Activated CD4-positive, alpha-beta T cell treated with anti-CD3 and anti-CD28 coated beads, Interleukin-2, amount 10 ng/mL, durations not matched to agents 24 days and 14 days (primary cell): ENCODE results near the gene SIM1. TPM values are rescaled to one million over a fixed set of nuclear protein-coding genes. Genes with fewer than 3 reads are reported as not detected.

Experiments
- DNase-seq: peaks from one replicate; pipeline ENCODE4 v3.0.0; 2022
- H3K27ac Mint-ChIP-seq: one replicate; pipeline ENCODE4 v1.8.0; 2022; ENCODE audit warnings: mild to moderate bottlenecking, mixed read lengths
- H3K27me3 Mint-ChIP-seq: one replicate; pipeline ENCODE4 v1.8.0; 2022; ENCODE audit warnings: mixed read lengths
- H3K36me3 Mint-ChIP-seq: one replicate; pipeline ENCODE4 v1.8.0; 2022; ENCODE audit warnings: low read depth, mild to moderate bottlenecking, mixed read lengths
- H3K4me1 Mint-ChIP-seq: one replicate; pipeline ENCODE4 v1.8.0; 2021; ENCODE audit warnings: mixed read lengths
- H3K4me3 Mint-ChIP-seq: one replicate; pipeline ENCODE4 v1.8.0; 2022; ENCODE audit warnings: mild to moderate bottlenecking, moderate library complexity, mixed read lengths
- H3K9me3 Mint-ChIP-seq: one replicate; pipeline ENCODE4 v1.8.0; 2021; ENCODE audit warnings: mixed read lengths
- intact Hi-C: fragments of 100-400 bp; cut with micrococcal nuclease; formaldehyde crosslinking; loops from one replicate; pipeline ENCODE4 v1.15.1; 2023
- total RNA-seq: library from RNA; stranded (reverse); gene quantifications from 2 replicates; pipeline ENCODE4 v1.2.3, GENCODE V29; 2022

SIM1 gene
- total RNA-seq, 1 donor from 2014 or later = not detected

DNA sequence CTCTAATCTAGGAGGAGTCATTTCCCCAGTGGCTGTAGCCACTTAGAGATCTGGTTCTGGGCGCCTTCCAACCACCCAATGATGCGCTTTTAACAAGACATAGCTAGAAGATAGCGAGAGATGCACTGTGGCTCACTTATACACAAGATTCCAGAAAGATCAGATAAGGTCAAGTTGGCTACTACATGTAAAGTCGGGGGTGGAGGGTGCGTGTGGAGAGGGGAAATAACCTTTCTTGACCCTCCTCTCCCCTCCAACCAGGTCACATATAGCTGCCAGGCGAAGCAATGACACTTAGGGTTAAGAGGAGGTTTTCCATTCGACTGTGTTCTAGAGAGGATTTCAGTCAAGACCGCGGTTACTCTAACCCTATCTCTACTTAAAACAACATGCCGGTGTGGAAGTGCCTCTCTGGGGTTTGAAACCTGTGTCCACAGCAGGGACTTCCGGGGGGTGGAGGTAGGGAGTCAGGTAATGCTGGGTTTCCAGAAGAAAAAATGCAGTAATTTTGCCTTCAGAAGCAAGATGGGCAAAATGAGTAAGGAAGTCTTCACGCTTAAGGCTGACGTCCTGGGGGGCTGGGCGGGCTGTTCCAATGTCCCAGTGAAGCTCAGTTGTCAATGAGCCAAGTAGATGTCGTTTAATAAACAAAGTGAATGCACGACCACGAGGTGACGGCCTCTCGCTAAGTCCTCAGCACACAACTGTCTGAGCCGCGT, 1.8 kb upstream of the SIM1 start:
- peaks cover 88% of the 10 kb centered on the region for H3K27me3 Mint-ChIP-seq
- peaks cover 17% of the 10 kb centered on the region for H3K4me1 Mint-ChIP-seq
- intact Hi-C loops = loop anchor here (2.0 kb wide), 2 partner anchors 20 to 864 kb away; no protein-coding TSS in a partner anchor
- peak overlapping the region; percentile 42 for H3K27ac Mint-ChIP-seq
- peaks cover 13% of the 10 kb centered on the region for H3K36me3 Mint-ChIP-seq
- H3K4me3 Mint-ChIP-seq = no peak overlapping the region
- DNase-seq = no peak
- H3K9me3 Mint-ChIP-seq = peaks cover 20% of the 10 kb centered on the region

DNA sequence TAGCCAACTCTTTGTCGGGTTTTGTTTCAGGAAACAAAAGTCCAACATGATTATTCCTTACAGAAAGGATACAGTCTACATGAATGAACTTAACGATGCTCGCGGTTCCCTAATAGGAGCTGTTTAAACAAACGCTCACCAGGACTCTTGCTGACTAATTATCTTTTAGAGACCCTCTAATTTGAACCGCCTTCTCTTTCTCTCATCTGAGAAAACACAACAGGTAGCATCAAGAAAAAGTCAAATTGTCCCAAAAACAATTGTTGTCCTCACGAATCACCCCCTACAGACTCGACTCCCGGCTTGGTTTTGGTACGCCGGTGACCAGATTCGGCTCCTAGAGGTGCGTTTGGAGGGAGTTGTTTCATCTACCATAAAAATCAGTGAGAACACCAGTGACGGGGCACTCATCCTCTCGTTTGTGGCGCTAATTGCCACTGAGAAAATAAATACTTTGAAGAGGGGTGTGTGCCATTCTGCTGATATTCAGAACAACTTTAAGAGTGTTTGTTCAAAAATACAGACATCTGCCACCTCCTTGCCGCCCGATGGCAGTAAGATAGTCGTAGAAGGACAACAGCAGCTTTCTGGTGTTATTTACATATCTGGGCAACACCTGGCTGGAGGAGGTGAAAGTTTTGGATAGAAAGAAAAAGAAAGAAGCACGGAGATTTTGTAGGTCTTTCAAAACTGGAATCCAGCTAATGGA, 1.1 kb upstream of the SIM1 start:
- Mint-ChIP-seq H3K4me3 (no peak overlapping the region), H3K36me3 (peaks cover 13% of the 10 kb centered on the region), H3K4me1 (peaks cover 19% of the 10 kb centered on the region), H3K27ac (peak overlapping the region; percentile 42), H3K27me3 (peaks cover 85% of the 10 kb centered on the region), H3K9me3 (peaks cover 20% of the 10 kb centered on the region)
- intact Hi-C loops = loop anchor here (2.0 kb wide), 2 partner anchors 19 to 863 kb away; no protein-coding TSS in a partner anchor
- no peak for DNase-seq

DNA sequence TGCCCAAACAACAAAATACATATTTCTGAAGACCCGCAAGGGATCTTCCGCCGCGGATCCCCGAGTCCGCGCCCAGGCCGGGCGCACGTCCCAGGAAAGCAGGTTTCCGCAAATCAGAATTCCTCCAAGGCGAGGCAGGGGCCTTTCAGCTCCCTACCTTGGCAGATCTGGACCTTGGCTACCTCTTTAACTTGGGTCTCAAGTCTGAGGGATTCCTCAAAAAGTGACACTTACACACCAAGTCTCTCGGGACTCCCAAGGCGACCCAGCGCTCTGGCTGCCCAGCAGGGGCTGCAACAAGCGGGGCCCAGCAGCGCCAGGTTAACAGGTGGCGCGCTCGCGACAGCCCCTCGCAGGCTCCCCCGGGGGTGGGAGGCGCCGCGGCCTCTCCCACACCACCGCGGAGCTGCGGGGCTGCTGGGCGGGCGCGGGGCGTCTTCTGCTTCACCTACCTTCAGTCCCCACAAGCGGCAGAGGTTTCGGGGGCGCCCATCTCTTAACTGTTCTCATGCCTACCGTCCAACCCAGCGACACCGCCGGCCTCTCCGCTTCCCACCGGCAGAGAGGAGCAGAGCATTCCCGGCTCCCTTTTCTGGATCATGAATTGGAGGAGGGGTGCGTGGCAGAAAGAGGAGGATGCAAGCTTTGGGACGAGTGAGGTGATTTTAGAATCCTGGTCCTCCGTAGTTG, 414 bp downstream of the SIM1 start:
- intact Hi-C loops = loop anchor here (5.0 kb wide), 1 partner anchor 1632 kb away; the partner anchor contains the start of gene POU3F2
- Mint-ChIP-seq H3K9me3 (peaks cover 22% of the 10 kb centered on the region), H3K27me3 (peaks cover 85% of the 10 kb centered on the region), H3K4me1 (peaks cover 19% of the 10 kb centered on the region), H3K4me3 (no peak overlapping the region), H3K27ac (peak overlapping the region; percentile 20), H3K36me3 (peaks cover 14% of the 10 kb centered on the region)
- no peak for DNase-seq

DNA sequence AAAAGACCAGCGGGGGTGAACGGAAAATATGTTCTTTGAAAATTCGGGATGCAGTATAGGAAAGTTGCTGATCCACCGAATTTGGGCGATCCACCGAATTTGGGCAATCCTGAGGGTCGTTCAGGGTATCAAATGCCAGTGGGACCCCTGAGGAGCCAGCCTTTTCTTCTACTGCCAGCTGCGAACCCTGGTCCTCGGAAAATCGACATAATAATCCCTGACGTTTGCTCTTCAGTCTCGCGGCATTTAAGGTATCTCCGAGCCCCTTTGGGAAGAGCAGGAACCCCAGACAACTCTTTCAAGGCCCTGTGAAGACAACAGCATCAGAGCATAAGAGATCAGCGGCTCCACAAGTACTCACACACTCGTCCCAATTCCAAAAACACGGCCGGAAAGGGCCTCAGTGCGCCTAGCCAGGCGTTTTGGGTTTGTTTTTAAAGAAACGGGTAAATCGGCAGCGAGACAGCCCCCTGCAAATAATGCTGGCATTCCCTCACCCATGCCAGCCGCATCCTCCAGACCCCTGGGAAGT, 1.0 kb downstream of the SIM1 start:
- Mint-ChIP-seq H3K4me3 (no peak overlapping the region), H3K9me3 (peaks cover 25% of the 10 kb centered on the region), H3K27ac (peak overlapping the region; percentile 46), H3K27me3 (peaks cover 86% of the 10 kb centered on the region), H3K4me1 (peaks cover 19% of the 10 kb centered on the region), H3K36me3 (peaks cover 16% of the 10 kb centered on the region)
- intact Hi-C loops = loop anchor here (2.0 to 5.0 kb wide), 2 partner anchors 853 to 1631 kb away; partner anchors contain the start of gene POU3F2
- DNase-seq = no peak

DNA sequence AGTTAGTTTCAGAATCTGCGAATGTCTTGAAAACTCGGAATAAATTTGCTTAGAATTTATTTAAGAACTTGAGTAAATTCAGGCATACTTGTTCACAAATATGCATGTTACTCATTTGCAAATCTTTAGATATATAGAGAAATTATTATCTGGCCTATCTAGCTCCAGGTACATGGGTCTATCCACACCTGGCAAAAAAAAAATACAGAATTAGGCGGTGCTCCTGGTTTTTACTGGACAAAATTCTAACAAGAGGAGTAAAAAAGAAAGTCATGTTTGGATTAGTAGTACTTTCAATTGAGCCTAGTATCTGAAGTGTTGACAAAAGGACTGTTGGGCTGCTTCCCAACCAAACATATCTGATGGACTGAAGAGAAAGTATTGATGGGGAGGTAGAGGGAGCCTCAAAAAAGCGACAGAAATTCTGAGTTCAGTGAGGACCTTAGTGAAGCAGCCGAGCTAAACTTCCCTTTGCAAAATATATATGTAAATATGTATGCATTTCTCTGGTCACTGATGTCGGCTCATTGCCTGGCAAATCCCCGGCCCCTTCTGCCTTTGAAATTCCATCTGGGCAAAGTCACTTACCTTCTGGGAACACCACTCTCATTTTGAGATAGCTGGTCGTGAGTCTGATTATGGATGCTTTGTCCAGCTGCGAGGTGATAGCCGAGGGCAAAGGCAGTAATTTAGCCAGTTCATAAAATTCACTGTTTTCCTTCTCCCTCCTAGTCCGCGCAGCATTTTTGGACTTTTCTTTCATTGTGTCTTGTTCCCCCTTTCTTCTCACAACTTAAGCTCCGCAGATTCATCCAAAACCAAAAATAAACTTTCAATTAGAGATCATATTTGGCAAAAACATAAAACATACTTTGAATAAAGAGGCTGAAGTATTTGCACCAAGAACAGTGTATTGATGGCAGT, 1.8 kb downstream of the SIM1 start:
- H3K4me3 Mint-ChIP-seq = no peak overlapping the region

DNA sequence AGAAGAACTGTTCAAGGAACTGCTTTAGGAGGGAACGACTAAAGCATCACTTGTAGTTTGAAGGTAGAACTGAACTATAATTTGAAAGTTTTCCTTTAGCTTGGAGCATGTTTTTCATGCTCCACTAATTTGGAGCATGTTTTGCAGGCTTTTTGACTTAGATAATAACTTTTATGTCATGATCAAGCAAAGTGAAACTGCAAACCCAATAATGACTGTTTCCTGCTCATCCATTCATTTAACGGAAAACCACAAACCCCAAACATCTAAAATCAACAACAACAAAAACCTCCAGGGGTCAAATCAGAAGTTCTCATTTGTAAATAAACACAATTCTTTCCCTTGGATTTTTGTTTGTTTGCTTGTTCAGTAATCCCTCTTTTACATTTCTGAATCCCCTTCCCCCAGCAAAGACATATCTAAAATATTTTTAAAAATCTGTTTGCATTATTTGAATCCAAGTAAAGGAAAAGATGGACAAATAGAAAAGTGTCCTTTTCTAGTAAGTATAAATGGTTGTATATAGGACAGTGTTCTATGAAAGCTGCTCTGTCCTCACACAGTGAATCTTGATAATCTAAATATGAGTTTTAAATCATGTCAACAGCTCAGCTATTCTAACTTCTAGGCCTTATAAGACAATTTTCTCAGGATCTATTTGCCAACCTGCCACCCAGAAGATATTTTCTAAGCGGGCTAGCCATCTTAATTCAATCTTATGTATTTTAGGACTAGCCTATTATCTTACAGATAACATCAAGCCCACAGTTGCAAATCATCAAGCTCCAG, 2.6 kb downstream of the SIM1 start:
- peaks cover 87% of the 10 kb centered on the region for H3K27me3 Mint-ChIP-seq
- no peak for DNase-seq
- H3K4me1 Mint-ChIP-seq = peaks cover 17% of the 10 kb centered on the region
- H3K9me3 Mint-ChIP-seq = peaks cover 24% of the 10 kb centered on the region
- peaks cover 14% of the 10 kb centered on the region for H3K36me3 Mint-ChIP-seq
- no peak overlapping the region for H3K27ac Mint-ChIP-seq
- no peak overlapping the region for H3K4me3 Mint-ChIP-seq
- intact Hi-C loops = loop anchor here (2.0 to 5.0 kb wide), 2 partner anchors 851 to 1630 kb away; partner anchors contain the start of gene POU3F2

More for the DNA sequence above, 1.8 kb downstream of the SIM1 start:
- Mint-ChIP-seq H3K27me3 (peaks cover 87% of the 10 kb centered on the region), H3K27ac (peak overlapping the region; percentile 46), H3K4me1 (peaks cover 19% of the 10 kb centered on the region), H3K36me3 (peaks cover 14% of the 10 kb centered on the region), H3K9me3 (peaks cover 24% of the 10 kb centered on the region)
- no peak for DNase-seq
- intact Hi-C loops = loop anchor here (2.0 to 5.0 kb wide), 2 partner anchors 852 to 1631 kb away; partner anchors contain the start of gene POU3F2

DNA sequence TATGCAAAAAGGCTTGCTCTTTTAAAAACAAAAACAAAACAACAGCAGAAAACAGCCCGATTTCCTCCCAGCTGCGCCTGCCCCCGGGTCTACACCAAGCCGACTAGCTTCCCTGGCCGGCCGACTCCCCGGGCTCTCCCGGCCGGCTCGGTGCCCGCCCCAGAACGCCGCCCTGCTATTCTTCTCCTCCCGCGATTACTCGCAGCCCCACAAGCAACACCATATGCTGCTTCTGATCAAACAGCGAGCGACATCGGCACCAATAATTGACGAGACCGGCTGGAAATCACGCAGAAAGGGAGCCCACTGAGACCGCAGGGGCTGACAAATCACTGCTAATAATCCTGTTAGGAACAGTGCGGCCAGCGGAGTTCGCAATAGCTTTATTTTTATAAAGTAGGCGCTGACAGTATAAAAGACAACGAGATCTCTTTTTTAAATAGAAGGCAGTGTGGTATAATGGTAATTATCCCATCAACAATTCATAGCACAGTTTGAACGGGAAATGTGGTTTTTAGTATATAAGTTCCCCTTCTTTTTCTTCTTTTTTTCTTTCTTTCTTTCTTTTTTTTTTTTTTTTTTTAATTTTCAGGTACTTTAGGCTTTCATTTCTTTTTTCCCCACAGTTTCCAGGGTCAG, 3.3 kb downstream of the SIM1 start:
- peaks cover 14% of the 10 kb centered on the region for H3K4me1 Mint-ChIP-seq
- H3K9me3 Mint-ChIP-seq = peaks cover 19% of the 10 kb centered on the region
- peaks cover 87% of the 10 kb centered on the region for H3K27me3 Mint-ChIP-seq
- no peak for DNase-seq
- H3K4me3 Mint-ChIP-seq = no peak overlapping the region
- peaks cover 13% of the 10 kb centered on the region for H3K36me3 Mint-ChIP-seq
- no peak overlapping the region for H3K27ac Mint-ChIP-seq
- intact Hi-C loops = loop anchor here (5.0 kb wide), 1 partner anchor 1629 kb away; the partner anchor contains the start of gene POU3F2

DNA sequence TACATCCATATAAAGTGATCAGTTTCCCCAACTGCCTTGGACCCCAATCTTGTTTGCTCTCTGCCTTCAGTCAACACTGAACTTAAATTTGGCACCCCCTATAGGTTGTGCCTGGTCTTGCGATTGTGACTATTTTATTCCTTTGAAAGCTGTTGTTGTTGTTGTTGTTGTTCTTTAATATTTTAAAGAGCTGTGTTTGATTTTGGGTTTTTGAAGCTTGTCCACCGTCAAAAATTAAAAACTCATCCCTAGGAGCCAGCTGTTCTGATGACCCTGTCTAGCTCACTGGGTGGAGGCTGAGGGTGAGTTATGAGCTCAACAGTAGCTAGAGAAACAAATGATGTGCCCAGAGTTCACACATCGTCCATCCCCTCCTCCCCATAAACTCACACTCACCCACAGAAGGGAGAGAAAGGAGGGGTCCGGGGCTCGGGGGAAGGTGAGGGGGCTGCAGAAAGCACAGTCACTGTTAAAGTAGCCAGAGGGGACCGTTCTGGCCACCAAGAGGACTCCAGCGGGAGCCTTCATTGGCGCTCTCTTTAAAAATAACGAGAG, 4.0 kb downstream of the SIM1 start:
- Mint-ChIP-seq H3K36me3 (peaks cover 12% of the 10 kb centered on the region), H3K27ac (no peak overlapping the region), H3K9me3 (peaks cover 16% of the 10 kb centered on the region), H3K27me3 (peaks cover 86% of the 10 kb centered on the region), H3K4me3 (no peak overlapping the region), H3K4me1 (peaks cover 12% of the 10 kb centered on the region)
- intact Hi-C loops = loop anchor here (5.0 kb wide), 1 partner anchor 1628 kb away; the partner anchor contains the start of gene POU3F2
- no peak for DNase-seq

DNA sequence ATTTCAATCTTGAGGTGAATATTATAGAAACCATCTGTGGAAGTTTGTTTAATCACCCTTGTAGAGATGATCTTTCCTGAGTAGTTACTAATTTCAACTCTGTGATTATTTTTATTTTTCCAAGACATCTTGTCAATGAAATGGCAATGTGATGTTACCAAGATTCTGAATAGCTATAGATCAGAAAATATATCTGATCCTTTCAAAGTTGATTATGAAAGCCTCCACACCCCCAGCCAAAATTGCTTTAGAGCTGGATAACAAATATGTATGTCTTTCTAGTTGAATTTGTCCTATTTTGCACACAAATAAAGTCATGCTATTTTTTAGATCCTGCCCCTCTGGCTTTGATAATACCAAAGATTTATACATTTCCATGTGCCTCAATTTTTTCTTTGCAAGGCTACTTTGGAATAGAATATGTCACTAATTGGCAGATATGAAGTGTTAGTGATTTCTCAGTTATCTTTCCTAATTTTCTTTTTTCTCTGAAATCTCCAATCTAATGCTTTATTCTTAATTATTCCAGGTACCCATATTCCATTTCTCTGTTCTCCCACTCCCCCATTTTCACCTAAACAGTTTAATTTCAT, 5.0 kb downstream of the SIM1 start:
- peaks cover 21% of the 10 kb centered on the region for H3K9me3 Mint-ChIP-seq
- no peak overlapping the region for H3K27ac Mint-ChIP-seq

DNA sequence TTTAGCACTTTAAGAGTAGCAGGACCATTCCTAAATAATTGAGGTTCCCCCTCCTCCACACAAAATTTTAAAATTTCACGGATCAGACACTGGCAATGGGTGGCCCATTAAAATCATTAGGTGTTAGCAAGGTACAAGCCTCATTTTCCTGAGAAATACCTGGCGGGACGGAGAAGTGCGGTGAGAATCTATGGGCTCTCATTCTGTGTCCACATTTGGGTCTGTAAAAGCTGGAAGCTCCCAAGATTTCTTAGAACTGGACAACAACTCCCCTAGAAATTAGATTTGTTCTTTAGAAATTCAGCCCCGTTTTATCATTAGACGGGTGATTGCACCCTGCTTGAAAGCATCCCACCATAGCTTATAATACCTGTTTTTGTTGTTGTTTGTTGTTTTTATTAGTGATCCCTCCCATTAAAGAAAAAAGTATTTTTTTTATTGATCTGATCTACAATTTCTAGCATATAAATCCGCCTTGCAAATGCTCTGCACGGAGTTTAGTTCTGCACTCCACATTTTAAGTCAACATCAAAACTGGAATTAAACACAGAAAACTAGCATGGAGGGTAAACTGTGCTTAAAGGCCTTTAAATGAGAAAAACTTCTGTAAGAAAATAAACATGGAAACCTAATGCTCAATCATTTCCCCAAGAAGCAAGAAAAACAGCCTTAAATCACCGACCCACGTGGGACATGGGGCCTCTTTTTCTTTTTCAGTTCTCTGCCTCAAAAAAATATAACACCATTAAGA, 5.7 kb downstream of the SIM1 start:
- Mint-ChIP-seq H3K4me1 (peaks cover 14% of the 10 kb centered on the region), H3K36me3 (peaks cover 14% of the 10 kb centered on the region), H3K9me3 (peaks cover 21% of the 10 kb centered on the region), H3K27me3 (peaks cover 85% of the 10 kb centered on the region), H3K4me3 (no peak overlapping the region), H3K27ac (no peak overlapping the region)
- DNase-seq = no peak
- intact Hi-C loops = no loop called here

More for the DNA sequence above, 5.0 kb downstream of the SIM1 start:
- Mint-ChIP-seq H3K4me3 (no peak overlapping the region), H3K4me1 (peaks cover 12% of the 10 kb centered on the region), H3K27me3 (peaks cover 88% of the 10 kb centered on the region), H3K36me3 (peaks cover 14% of the 10 kb centered on the region)
- intact Hi-C loops = loop anchor here (5.0 kb wide), 1 partner anchor 1627 kb away; the partner anchor contains the start of gene POU3F2
- no peak for DNase-seq
